GM21723 (cell line): ENCODE results near the gene OR2B2.
A peak's percentile ranks its signal among the peaks of the same experiment; 100 is the strongest.
"Not testable (repeated sequence)": the region's sequence is repeated elsewhere in the genome, so short reads cannot be mapped to it uniquely, and the experiment has no call there.

ENCODE experiments used
- ATAC-seq: cut with Tn5 transposase; IDR thresholded peaks from one replicate; pipeline ENCODE4 v1.9.1; 2021; ENCODE audit warnings: mild to moderate bottlenecking, moderate library complexity; ENCODE audit not compliant: unreplicated experiment

OR2B2 gene

GRCh38 chr6:27911956-27912446, at the start of gene OR2B2:
Gene OR2B2 (minus strand): TSS chr6:27912396. CDS start chr6:27912319, 77 bp downstream.
- ATAC-seq: no peak

DNA sequence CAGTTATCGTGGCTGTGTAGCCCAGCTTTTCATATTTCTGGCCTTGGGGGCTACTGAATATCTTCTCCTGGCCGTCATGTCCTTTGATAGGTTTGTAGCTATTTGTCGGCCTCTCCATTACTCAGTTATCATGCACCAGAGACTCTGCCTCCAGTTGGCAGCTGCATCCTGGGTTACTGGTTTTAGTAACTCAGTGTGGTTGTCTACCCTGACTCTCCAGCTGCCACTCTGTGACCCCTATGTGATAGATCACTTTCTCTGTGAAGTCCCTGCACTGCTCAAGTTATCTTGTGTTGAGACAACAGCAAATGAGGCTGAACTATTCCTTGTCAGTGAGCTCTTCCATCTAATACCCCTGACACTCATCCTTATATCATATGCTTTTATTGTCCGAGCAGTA, 45.3 kb upstream of the OR2B2 start:
- ATAC-seq: no peak

- ATAC-seq: no peak
Measured at GRCh38 chr6:27956941-27957340, 44.7 kb upstream of the OR2B2 start, which contains the start of gene OR2B6. Gene OR2B6 (plus strand): TSS chr6:27957241. CDS start chr6:27957241, 0 bp downstream.

GRCh38 chr6:27951040-27951439, 38.8 kb upstream of the OR2B2 start:
- ATAC-seq: no peak

DNA sequence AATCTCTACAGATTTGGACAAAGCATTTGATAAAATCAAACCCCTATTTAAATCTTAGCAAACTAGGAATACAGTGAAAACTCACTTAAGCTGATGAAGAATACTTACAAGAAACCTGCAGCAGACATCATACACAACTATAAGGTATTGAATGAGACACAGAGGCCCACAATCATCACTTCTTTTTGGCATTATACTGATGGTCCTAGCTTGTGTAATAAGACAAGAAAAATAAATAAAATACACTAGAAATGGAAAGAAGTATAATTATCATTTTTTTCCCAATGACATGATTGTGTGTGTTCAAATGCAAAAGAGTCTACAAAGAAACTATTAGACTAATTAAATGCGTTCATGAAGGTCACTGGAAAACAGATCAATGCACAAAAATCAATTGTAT, 36.0 kb upstream of the OR2B2 start:
- ATAC-seq: no peak

DNA sequence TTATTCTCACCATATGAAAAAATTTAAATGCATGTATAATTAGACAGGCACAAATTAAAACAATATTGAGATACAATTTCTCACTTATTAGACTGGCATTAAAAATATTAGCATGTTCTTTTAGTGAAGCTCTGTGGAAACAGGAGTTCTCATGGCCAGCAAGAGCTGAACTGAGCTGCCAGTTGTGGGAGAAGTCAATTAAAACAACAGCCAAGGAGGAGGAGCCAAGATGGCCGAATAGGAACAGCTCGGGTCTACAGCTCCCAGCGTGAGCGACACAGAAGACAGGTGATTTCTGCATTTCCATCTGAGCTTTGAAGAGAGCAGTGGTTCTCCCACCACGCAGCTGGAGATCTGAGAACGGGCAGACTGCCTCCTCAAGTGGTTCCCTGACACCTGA, 30.9 kb upstream of the OR2B2 start:
- ATAC-seq: not testable (repeated sequence)

DNA sequence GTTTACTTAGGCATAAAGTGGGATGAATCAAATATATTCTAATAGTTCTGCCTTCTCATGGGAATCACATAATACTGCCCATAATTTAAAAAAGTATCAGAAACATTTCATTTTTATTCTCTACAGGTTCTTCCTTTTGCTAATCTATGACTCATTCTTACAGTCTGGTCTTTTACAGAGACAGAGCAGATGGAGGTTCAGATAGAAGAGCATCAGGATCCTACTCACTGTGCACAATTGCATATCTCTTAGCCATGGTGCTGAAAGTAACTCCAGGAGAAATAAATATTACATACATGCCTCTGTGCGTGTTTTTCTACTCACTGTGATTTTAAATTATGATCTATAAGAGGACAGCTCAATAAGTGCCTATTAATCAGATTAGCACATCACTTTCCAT, 28.6 kb upstream of the OR2B2 start:
- ATAC-seq: no peak

- ATAC-seq: no peak
Measured at GRCh38 chr6:27931209-27931608, 19.0 kb upstream of the OR2B2 start.

- ATAC-seq: not testable (repeated sequence)
Measured at GRCh38 chr6:27929930-27930329, 17.7 kb upstream of the OR2B2 start.

DNA sequence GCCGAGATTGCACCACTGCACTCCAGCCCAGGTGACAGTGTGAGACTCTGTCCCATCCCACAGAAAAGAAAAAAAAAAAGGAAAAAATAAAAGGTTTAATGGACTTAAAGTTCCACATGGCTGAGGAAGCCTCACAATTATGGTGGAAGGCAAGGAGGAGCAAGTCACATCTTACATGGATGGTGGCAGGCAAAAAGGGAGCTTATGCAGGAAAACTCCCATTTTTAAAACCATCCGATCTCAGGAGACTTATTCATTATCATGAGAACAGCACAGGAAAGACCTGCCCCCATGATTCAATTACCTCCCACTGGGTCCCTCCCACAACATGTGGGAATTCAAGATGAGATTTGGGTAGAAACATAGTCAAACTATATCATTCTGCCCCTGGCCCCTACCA, 15.8 kb upstream of the OR2B2 start:
- ATAC-seq: not testable (repeated sequence)

DNA sequence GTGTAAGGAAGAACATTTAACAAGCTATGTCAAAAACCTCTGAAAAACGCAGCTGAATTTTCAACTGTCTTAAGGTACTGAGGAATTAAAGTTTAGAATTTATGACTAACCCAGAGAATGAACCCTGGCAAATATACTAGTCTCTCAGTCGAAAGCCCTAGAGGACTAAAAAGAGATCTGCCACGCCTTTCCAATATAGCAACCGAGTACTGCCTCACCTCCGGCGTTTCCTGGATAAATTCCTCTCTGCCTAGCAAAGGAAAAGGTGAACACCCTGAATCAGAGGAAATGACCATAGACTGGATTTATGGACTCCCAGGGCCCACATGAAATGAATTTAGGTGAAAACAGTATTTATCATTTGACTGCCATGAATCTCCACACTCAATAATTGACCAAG, 12.0 kb upstream of the OR2B2 start:
- ATAC-seq: no peak

GRCh38 chr6:27922949-27923348, 10.8 kb upstream of the OR2B2 start:
- ATAC-seq: no peak

DNA sequence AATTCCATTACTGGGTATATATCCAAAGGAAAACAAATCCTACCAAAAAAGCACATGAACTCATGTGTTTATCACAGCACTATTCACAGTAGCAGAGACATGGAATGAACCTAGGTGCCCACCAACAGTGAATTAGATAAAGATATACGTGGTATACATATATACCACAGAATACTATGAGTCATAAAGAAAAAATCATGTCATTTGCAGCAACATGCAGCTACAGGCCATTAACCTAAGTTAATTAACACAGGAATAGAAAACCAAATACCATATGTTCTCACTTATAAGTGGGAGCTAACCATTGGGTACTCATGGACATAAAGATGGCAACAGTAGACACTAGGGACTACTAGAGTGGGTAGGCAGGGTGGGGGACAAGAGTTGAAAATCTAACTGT, 4.2 kb downstream of the OR2B2 start:
- no peak for ATAC-seq

DNA sequence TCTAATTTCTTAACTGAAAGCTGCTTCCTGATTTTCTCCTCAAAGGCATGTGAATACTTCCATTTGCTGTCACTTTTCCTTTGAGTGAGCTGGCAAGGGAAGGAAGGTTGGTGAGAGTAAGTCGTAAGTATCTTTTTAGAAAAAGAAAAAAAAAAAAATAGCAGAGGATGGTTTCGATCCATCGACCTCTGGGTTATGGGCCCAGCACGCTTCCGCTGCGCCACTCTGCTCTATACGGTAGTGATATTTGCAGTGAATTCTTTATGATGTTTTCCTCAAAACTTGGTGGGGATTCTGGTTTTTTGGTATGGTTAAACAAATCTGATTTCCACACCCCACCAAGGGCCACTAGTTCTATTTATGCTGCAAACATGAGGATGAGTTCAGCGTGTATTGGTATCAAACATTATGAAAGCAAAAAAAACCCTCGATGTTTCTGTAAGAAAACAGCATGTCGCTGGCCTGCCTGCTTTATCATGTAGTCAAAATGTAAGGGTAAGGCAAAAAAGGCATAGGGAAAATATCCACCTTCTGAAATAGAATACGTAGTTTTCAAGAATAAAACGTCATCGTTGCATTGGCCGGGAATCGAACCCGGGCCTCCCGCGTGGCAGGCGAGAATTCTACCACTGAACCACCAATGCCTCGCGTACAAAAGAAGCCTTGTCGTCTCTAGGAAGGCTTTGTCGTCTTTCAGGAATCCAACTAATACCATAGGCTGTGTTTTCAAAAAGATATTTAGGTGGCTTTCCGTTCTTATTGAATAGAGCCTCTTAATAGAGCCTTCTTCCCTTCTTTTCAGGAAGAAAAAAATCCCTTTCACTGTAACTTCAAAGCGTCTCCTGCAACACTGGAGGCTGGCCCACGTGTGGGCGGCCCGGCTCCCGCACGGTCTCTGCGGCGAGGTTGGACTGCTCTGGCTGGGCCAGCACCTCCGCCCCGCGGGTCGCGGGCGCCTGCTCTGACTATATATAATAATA, 9.6 kb downstream of the OR2B2 start:
- peak; percentile 84 for ATAC-seq

GRCh38 chr6:27901801-27902200, 10.4 kb downstream of the OR2B2 start:
- no peak for ATAC-seq

DNA sequence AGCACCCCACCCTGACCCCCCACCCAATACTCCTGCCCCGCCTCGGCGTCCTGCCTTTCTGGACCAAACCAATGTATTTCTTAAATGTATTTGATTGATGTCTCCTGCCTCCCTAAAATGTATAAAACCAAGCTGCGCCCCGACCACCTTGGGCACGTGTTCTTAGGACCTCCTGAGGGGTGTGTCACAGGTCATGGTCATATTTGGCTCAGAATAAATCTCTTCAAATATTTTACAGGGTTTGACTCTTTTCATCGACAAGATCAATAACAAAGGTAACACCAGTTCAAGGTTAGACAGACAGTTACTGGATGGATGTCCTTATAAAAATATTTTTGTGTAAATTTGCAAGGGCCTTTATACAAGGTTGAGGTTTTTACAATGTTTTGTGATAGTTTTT, 12.0 kb downstream of the OR2B2 start:
- ATAC-seq: not testable (repeated sequence)

- ATAC-seq: no peak
Measured at GRCh38 chr6:27899543-27899942, 12.7 kb downstream of the OR2B2 start.

DNA sequence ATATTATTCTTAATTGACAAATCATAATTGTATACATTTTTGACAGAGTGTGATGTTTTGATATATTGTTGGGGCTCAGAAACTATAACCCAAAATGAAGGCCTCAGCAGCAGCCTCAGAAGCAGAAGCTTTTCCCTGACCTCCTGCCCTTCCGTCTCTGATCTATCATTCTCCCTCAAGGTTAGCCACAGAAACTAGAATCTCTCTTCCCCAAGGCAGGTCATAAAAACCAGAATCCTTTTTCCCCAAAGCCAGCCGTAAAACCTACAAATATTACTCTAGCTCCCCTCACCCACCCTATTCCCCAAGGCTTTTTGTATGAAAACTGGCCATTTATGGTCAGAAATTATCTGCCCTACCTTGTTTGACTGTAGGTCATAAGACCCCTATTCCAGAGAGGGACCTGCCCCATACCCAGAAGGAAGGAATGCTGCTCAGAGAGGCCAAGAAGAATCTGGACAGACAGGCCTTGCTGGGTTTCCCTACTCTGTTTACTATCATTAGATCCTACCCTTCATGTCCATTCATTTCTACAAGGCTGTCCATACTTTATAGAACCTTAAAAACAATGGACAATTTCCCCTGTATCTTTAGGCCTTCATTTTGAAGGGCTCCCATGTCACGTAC, 14.5 kb downstream of the OR2B2 start:
- ATAC-seq: no peak

DNA sequence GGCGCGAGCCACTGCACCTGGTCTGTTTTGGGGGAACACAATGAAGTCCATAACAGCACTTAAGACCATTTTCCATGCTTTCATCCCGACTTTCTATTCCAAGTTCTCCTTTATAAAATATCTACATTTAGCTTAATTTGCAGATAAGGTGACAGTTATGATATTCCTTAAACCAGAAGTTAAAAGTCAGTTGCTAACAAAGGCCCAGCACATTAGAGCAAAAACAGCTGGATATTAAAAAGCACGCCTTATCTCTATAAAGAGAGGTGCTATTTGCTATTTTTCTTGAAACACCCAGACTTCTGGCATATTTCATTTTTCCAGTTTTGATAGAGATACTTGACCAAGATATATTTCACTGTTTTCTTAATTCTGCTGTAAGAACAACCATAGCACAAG, 15.8 kb downstream of the OR2B2 start:
- ATAC-seq: no peak

DNA sequence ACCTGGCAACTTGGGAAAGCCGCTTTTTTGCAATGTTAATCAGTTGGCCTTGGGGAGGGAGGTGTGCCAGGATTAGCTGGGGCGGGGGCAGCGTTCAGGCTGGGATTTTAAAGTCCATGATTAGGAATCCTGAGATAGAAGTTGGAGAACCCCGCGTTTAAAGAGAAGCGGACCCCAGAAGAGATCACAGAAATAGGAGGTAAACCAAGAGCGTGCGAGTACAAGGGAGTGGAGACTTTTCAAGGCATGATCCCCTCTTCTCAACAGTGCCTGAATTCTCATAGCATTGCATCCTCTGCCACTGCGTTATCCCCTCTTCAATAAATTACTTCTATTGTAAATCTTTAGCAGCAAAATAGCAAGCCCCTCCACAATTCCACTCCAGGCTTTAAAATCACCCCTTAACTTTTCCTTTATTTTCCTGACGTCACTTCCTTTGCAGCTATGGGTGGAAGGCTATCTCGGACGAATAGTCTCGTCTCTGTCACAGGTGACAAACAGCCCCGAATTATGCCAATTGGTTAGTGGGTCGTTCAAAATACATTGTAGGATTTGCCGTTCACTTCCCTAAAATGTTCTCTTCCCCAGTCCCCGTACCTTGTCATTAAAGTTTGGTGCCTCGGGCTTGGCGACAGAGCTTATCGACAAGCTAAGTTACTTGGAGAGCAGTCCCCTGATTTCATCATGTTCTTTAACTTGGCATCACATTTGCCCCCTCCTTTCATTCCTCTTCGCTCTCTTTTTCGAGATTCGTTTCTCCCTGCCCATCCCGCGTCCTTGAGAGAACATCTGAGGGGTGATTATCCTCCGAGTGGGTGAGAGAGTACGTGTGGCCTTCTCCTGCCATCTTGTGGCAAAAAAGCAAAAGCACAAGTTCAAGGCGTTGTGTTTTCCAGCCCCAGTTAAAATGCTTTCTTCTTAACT, 17.1 kb downstream of the OR2B2 start:
- ATAC-seq: no peak
